ENCODE results near the gene RAD54L. TPM values are rescaled to one million over a fixed set of nuclear protein-coding genes. Genes with fewer than 3 reads are reported as not detected.
A peak's percentile ranks its signal among the peaks of the same experiment; 100 is the strongest.

Gene RAD54L
- polyA plus RNA-seq, 1 of the 3 experiments (the other 2 are of a cell fraction), result 11.5 TPM

DNA sequence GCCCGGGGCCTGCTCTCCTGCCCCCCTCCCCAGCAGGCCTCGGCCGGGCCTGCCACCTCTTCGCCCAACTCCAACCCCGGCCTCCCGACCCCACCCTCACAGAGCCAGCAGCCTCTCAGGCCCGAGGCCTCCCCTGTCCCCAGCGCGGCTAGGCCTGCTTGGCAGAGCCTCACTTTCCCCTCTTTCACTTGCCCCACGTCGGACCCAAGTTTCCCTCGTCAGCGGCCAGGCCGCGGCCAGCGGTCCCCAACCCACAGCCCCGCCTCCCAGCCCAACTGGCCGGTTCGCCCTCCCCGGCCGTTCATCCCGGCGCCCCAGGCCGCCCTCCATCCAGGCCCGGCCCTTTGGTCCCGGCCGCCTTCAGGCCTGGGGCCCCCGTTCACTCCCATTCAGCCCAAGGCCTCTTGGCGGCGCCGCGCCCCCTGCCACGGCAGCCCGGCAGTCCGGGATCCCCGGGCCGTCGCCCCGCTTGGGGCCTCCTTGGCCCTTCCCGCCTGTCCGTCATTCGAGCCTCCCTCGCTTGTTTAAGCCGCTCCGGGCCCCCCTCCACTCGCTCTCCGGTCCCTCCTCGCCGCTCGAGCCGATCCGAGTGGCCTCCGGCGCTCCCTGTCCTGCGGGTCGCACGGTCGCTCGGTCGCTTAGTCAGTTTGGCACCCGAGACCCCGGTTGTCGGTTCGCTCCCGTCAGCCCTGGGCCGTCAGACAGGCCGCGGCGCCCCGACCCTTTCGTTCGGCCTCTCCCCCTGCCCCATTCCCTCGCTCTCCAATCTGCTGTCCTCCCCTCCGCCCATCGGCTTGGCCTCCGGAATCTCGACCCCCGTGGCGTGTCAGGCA is 54.5 kb downstream of the RAD54L start:
- H3F3A ChIP-seq (replicated peaks; ENCODE audit: insufficient read depth), result peaks cover 10% of the 10 kb centered on the region
- peaks cover 13 to 18% of the 10 kb centered on the region in 2 experiments for H3K4me1 ChIP-seq (ENCODE audit: control insufficient read depth in 1 of 2, insufficient read depth in 2 of 2, low read depth in 1 of 2, low read length in 1 of 2)
- no peaks in the 10 kb centered on the region for H3K27me3 ChIP-seq (ENCODE audit: insufficient read depth)
- peak; percentile 16; the same call in 1 of the 2 replicates for TF ChIP-seq YY1 (IDR thresholded peaks at IDR 0.05; ENCODE audit: low read depth)
- TF ChIP-seq RCOR1 (IDR thresholded peaks at IDR 0.05; ENCODE audit: low read length), result no peak
- TF ChIP-seq GATA2 (CRISPR knock-in tag; IDR thresholded peaks at IDR 0.05), result no peak
- no peak for TF ChIP-seq RAD21 (IDR thresholded peaks at IDR 0.05; ENCODE audit: low read length)
- no peak for TF ChIP-seq RXRA (IDR thresholded peaks at IDR 0.05; ENCODE audit: borderline replicate concordance, low read depth)
- TF ChIP-seq EP300 (IDR thresholded peaks at IDR 0.05; ENCODE audit: borderline replicate concordance in 1 of 2, low read depth in 1 of 2, low read length in 1 of 2), result 0 out of 4 replicates have a peak, but pooled peaks of 1 of the 2 experiments have one; percentile 11
- TF ChIP-seq, protein P1, sequence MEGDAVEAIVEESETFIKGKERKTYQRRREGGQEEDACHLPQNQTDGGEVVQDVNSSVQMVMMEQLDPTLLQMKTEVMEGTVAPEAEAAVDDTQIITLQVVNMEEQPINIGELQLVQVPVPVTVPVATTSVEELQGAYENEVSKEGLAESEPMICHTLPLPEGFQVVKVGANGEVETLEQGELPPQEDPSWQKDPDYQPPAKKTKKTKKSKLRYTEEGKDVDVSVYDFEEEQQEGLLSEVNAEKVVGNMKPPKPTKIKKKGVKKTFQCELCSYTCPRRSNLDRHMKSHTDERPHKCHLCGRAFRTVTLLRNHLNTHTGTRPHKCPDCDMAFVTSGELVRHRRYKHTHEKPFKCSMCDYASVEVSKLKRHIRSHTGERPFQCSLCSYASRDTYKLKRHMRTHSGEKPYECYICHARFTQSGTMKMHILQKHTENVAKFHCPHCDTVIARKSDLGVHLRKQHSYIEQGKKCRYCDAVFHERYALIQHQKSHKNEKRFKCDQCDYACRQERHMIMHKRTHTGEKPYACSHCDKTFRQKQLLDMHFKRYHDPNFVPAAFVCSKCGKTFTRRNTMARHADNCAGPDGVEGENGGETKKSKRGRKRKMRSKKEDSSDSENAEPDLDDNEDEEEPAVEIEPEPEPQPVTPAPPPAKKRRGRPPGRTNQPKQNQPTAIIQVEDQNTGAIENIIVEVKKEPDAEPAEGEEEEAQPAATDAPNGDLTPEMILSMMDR (IDR thresholded peaks at IDR 0.05), result peak; percentile 17; the same call in 1 of the 2 replicates
- no peak for TF ChIP-seq POLR2AphosphoS5 (IDR thresholded peaks at IDR 0.05; ENCODE audit: low read depth, low read length)
- ChIA-PET POLR2A (interaction anchor here (2.5 kb wide), 1 partner anchor 39 kb away, joined by 17 read pairs; the partner anchor contains the start of gene NSUN4), CTCF (interaction anchor here (0.8 to 3.5 kb wide), 3 partner anchors 21 to 39 kb away, joined by 3 to 22 read pairs (median 3); partner anchors contain the start of gene NSUN4)
- H3K36me3 ChIP-seq (replicated peaks in 1 of 2; ENCODE audit: control insufficient read depth in 1 of 2, insufficient read depth in 2 of 2, low read length in 1 of 2), result peaks cover 12 to 26% of the 10 kb centered on the region in 2 experiments
- peak overlapping the region; percentile 42; the same call in 1 of the 2 replicates for H2AFZ ChIP-seq (ENCODE audit: low read depth)
- 2% methylated on average over 31 of the region's 79 CpGs for WGBS (ENCODE audit: low lambda C conversion rate)
- H4K20me1 ChIP-seq (ENCODE audit: insufficient read depth), result peaks cover 20% of the 10 kb centered on the region
- peaks cover 90% of the 10 kb centered on the region for H3K79me2 ChIP-seq (ENCODE audit: insufficient read depth)
- no peaks in the 10 kb centered on the region for H3K9me3 ChIP-seq
- H3K9me2 ChIP-seq, result no peaks in the 10 kb centered on the region
- peak; percentile 80 for DNase-seq
- H3K9ac ChIP-seq, result peak overlapping the region; percentile 98
- peak overlapping the region; percentile 93 for H3K27ac ChIP-seq (ENCODE audit: low read depth in 2 of 2, low read length in 1 of 2)
- H3K4me3 ChIP-seq (ENCODE audit: low read depth in 2 of 2, low read length in 1 of 2), result peak overlapping the region; percentile 66 to 89
- peak overlapping the region; percentile 95 for H3K4me2 ChIP-seq

DNA sequence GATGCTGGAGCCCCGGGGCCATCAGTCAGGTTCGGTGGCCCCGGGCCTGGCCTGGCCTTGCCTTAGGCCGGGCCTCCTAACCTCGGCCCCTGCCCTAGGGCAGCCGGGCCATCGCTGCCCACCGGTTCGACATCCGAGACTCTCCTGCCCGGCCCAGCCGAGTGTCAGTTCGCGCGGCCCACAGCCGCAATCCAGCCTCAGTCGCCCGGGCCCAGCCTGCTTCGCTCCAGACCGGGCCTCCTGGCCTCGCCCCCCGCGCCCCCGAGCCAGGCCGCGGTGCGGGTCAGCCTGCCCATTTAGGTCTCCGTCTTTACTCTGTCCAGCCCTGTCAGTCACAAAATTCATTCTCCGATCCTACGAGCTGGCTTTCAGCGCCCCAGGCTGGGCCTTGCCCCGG is 55.1 kb downstream of the RAD54L start:
- Histone ChIP-seq H4K20me1 (ENCODE audit: insufficient read depth) (peaks cover 26% of the 10 kb centered on the region), H3K9ac (peak overlapping the region; percentile 98), H2AFZ (ENCODE audit: low read depth) (peak overlapping the region; percentile 36; the same call in 1 of the 2 replicates), H3K36me3 (replicated peaks in 1 of 2; ENCODE audit: control insufficient read depth in 1 of 2, insufficient read depth in 2 of 2, low read length in 1 of 2) (peaks cover 7 to 20% of the 10 kb centered on the region in 2 experiments), H3K9me2 (no peaks in the 10 kb centered on the region), H3K9me3 (no peaks in the 10 kb centered on the region), H3K4me2 (peak overlapping the region; percentile 95), H3K4me1 (ENCODE audit: control insufficient read depth in 1 of 2, insufficient read depth in 2 of 2, low read depth in 1 of 2, low read length in 1 of 2) (peaks cover 13 to 18% of the 10 kb centered on the region in 2 experiments), H3K27ac (ENCODE audit: low read depth in 2 of 2, low read length in 1 of 2) (peak overlapping the region; percentile 93), H3K4me3 (ENCODE audit: low read depth in 2 of 2, low read length in 1 of 2) (peak overlapping the region; percentile 66 to 89), H3K27me3 (ENCODE audit: insufficient read depth) (no peaks in the 10 kb centered on the region), H3K79me2 (ENCODE audit: insufficient read depth) (peaks cover 95% of the 10 kb centered on the region), H3F3A (replicated peaks; ENCODE audit: insufficient read depth) (peaks cover 10% of the 10 kb centered on the region)
- POLR2A ChIA-PET, result interaction anchor here (0.7 to 2.5 kb wide), 6 partner anchors 16 to 75 kb away, joined by 3 to 17 read pairs (median 4); partner anchors contain the start of genes NSUN4 and RAD54L
- 0% methylated on average over 6 of the region's 32 CpGs for WGBS (ENCODE audit: low lambda C conversion rate)
- no peak for DNase-seq
- TF ChIP-seq POLR2AphosphoS5 (IDR thresholded peaks at IDR 0.05; ENCODE audit: low read depth, low read length) (no peak), MXI1 (IDR thresholded peaks at IDR 0.05; ENCODE audit: low read depth, low read length) (0 out of 2 replicates have a peak, but pooled peaks have one; percentile 8), RAD21 (IDR thresholded peaks at IDR 0.05; ENCODE audit: low read length) (no peak)
- TF ChIP-seq, protein P2, sequence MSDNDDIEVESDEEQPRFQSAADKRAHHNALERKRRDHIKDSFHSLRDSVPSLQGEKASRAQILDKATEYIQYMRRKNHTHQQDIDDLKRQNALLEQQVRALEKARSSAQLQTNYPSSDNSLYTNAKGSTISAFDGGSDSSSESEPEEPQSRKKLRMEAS (IDR thresholded peaks at IDR 0.05; ENCODE audit: low read depth), result no peak
- CTCF ChIA-PET, result interaction anchor here (0.9 to 3.5 kb wide), 7 partner anchors 11 to 45 kb away, joined by 3 to 22 read pairs (median 4); partner anchors contain the start of gene NSUN4
